HL-60/S4 treated with phorbol 12-myristate 13-acetate at 8.2 ng/mL for 4 days and 3 days (cell line): ENCODE data around the gene MT1M.
"Not testable (repeated sequence)": the region's sequence is repeated elsewhere in the genome, so short reads cannot be mapped to it uniquely, and the experiment has no call there.

Source experiments
- in situ Hi-C: fragments of 300-500 bp; cut with MboI; formaldehyde crosslinking; loops from 2 replicates; pipeline ENCODE4 v1.15.0; 2022; ENCODE audit warnings: low sequenced_read_pairs

Gene MT1M

GRCh38 chr16:56632156-56632847 lies at the start of gene MT1M:
Gene MT1M (plus strand): TSS chr16:56632659. CDS start chr16:56632732, 73 bp downstream.
- in situ Hi-C loops = no loop called here

- in situ Hi-C loops = not testable (repeated sequence)
Observed at GRCh38 chr16:56582911-56583310, 49.5 kb upstream of the MT1M start.

DNA sequence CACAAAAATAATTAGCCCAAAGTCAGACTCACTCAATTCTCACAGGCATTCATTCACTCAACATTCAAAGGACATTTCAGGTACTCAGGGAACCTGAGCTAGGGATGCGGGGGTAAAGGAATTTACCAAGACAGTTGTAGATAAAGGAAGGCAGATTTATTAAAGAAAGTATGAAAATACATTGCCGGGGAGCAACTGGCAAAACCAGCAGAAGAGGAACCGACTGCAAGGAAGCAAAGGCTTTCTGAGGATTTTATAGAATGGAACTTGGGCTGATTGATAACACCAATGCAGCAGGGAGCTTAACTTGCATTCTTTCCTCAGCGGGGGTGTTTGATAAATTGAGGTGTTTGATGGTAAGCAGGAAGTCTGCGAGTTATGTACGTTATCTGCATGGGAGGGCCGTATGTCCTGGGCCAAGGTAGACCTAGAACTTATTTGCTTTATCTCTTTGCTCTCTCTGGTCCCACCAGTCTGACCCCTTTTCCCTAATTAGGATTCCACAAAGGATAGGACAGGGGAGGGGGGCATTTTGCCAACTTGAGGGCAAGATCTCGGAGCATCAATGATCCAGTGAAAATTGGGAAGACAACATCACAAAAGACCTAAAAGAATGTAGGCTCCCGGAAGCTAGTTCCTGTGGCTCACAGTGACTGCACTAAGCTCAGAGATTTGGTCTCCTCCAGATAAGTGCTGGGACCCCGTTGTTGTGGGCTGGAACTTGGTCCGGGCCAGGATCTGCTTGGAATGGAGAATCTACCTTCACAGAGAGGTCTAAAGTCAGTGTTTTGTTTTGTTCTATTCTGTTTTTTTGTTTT lies 48.9 kb upstream of the MT1M start:
- in situ Hi-C loops = no loop called here

DNA sequence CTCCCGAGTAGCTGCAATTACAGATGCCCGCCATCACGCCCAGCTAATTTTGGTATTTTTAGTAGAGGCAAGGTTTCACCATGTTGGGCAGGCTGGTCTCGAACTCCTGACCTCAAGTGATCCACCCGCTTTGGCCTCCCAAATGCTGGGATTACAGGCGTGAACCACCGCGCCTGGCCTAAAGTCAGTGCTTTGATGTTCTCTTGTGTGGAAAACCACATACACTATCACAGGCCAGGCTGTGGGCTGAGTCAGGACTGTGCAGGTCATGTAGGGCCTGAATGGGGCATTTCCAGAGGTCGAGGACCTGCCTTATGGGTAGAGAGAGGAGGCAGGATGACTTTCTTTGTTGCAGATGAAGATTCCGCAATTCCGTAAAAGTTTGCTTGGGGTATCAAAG lies 48.2 kb upstream of the MT1M start:
- in situ Hi-C loops = no loop called here

GRCh38 chr16:56588781-56589140 lies 43.7 kb upstream of the MT1M start:
- in situ Hi-C loops = no loop called here

DNA sequence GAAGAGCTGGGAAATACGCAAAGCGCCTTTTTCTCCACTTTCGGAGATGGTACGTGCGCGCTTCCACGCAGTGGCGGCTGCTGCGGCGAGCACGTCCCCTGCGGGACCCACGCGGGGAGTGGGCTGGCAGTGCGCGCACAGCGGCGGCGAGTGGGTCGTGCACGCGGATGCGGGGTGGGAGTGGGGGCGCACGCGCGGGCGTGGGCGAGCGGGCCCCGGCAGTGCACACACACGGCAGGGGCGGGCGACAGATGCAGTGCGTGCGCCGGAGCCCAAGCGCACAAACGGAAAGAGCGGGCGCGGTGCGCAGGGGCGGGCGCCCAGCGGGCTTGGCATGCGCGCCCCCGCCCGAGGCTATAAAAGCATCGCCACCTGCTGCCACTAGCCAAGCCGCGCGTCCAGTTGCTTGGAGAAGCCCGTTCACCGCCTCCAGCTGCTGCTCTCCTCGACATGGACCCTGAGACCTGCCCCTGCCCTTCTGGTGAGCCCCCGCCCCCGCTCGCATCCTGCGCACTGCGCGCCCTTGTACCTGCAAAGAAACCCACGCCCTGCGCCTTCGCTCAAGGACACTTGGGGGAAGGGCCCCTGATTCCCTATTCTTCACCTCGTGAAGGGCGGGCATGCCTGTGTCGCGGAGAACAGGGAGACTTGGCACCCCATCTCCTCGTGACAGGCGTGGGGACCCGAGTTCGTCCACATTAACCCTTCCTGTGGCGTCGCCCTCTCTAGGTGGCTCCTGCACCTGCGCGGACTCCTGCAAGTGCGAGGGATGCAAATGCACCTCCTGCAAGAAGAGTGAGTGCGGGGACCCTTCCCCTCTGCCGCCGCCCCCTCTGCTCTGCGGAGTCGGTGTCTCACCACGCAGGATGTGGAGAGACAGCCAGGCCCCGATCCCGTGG lies 43.1 kb upstream of the MT1M start, which contains the start of gene MT3:
Gene MT3, plus strand, starts transcription at position 388 of the 899 bp plus-strand sequence. Its CDS starts 63 bp downstream, at position 451.
- in situ Hi-C loops = no loop called here

DNA sequence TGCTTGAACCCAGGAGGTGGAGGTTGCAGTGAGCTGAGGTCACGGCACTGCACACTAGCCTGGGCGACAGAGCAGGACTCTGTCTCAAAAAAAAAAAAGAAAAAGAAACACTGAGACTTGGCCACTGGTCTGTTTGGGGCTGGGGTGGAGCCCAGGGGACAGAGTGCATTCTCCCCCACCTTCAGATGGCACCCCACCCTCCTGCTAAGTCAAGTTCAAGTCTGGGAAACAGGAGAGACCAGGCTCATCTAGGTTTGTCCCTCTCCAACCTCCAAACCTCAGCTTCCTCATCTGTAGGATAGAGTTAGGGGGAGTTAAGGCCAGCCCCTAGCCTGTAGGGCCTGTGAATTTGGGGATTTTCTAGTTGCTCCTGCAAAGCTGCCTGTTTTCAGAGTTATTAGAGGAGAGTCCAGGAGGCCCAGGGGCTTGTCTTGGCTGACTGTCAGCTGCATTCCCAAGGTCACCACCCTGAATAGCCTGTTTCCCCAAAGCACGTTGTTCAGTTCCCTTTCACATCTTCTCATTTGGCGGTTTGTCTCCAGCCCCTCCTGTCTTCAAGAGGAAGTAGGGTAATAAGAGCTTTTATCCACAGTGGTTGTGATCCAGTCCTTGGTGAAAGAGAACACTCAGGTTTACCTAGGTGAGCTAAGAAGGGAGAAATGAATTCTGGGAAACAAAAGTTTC lies 40.9 kb upstream of the MT1M start:
- in situ Hi-C loops = no loop called here

- in situ Hi-C loops = no loop called here
Observed at GRCh38 chr16:56593573-56594291, 38.7 kb upstream of the MT1M start.

GRCh38 chr16:56594292-56594619 lies 38.2 kb upstream of the MT1M start:
- in situ Hi-C loops = no loop called here

GRCh38 chr16:56600398-56600999 lies 32.0 kb upstream of the MT1M start:
- in situ Hi-C loops = no loop called here

GRCh38 chr16:56601325-56601724 lies 31.1 kb upstream of the MT1M start:
- in situ Hi-C loops = no loop called here

- in situ Hi-C loops = no loop called here
Observed at GRCh38 chr16:56603589-56603988, 28.9 kb upstream of the MT1M start.

- in situ Hi-C loops = no loop called here
Observed at GRCh38 chr16:56604966-56605365, 27.5 kb upstream of the MT1M start.

DNA sequence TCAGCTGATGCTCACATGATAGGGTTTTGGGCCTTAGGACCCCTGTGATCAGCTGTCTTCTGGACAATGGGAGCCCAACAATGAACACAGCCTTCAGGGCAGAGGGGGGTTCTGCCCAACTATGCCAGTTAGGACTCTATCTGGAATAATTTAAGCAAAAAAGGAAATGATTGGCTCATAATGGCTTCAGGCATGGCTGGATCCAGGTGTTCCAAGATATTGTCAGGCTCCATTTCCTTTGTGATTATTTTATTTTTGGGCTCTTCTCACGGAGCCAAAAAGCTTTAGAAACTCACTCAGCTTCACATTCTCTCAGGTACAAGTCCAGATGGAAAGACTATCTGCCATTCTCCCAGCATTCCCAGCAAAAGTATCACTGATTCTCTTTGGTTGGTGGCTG lies 27.0 kb upstream of the MT1M start:
- in situ Hi-C loops = no loop called here

GRCh38 chr16:56606071-56606475 lies 26.4 kb upstream of the MT1M start:
- in situ Hi-C loops = no loop called here

GRCh38 chr16:56606476-56607108 lies 25.9 kb upstream of the MT1M start:
- in situ Hi-C loops = no loop called here

DNA sequence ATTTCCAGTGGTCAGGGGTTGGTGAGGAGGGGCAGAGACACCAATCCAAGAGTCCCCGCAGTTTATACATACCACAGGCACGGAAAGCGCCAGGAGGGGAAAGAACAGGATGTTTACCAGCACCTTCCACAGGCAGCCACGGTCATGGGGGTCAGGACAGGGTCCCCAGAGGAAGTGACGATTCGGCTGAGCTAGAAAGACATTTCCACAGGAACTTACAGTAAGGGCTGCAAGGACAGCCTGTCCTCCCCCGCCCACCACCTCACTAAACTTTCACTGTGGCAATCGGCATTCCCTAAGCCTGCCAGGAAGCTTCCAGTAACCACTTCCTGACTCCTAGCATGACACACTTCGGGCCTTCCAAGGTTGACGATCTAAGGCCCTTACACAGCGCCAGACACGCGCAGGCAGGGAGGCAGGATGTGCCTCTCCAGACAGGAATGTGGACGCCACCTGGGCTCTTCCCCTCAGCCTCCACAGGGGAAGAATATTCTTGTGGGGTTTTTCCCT lies 25.3 kb upstream of the MT1M start:
- in situ Hi-C loops = no loop called here

DNA sequence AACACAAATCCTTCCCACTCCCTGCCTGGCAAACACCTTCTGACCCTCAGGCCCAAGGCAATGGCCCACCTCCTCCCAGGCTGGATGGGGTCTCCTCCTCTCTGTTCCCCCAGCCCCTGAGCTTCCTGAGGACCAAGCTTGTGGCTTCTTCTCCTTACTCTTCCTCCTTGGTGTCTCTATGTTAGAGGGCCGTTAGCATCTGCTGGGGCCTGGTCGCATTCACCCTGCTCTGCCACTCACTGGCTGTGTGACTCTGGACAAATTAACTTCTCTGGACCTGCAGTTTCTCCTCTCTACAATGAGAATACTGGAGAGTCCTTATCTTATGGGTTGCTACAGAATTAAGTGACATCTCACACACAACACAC lies 24.8 kb upstream of the MT1M start:
- in situ Hi-C loops = no loop called here
